K562 (cell line): ENCODE results near the gene MLH1. TPM values are rescaled to one million over a fixed set of nuclear protein-coding genes. Genes with fewer than 3 reads are reported as not detected.

ENCODE experiments used
- CBFA2T3 ChIP-seq: fragments of 450-650 bp; IDR thresholded peaks from 2 replicates; pipeline ENCODE4 v1.6.1; 2017
- CHD1 ChIP-seq: fragments of 200-600 bp; sonication (generic); IDR thresholded peaks from one replicate; pipeline ENCODE4 v1.6.1; 2012; ENCODE audit warnings: mild to moderate bottlenecking, moderate library complexity, low read length, inconsistent platforms
- FOXJ2 ChIP-seq: fragments of 200-800 bp; sonication (Bioruptor generic); IDR thresholded peaks from 2 replicates; pipeline ENCODE4 v1.6.1; 2016; ENCODE audit warnings: missing genetic modification characterization, missing compliant biosample characterization
- HMGN3 ChIP-seq: IDR thresholded peaks from 2 replicates; pipeline ENCODE4 v1.6.1; 2011; ENCODE audit warnings: borderline replicate concordance, low read depth, mild to moderate bottlenecking, mixed read lengths, low read length; ENCODE audit not compliant: insufficient read length; ENCODE audit errors: extremely low read depth
- MAFF ChIP-seq: IDR thresholded peaks from 2 replicates; pipeline ENCODE4 v1.6.1; 2012; ENCODE audit warnings: low read length, improper control_type of control experiment
- NFE2 ChIP-seq: IDR thresholded peaks from 2 replicates; pipeline ENCODE4 v1.6.1; 2014; ENCODE audit warnings: antibody characterized with exemption, low read depth
- SAP30 ChIP-seq: fragments of 200-600 bp; sonication (generic); IDR thresholded peaks from 2 replicates; pipeline ENCODE4 v1.6.1; 2012; ENCODE audit warnings: borderline replicate concordance, low read depth, mild to moderate bottlenecking, moderate library complexity, low read length, control low read depth, inconsistent platforms; ENCODE audit not compliant: insufficient read depth, poor library complexity, severe bottlenecking
- SMARCA5 ChIP-seq: fragments of 450-650 bp; IDR thresholded peaks from 2 replicates; pipeline ENCODE4 v1.6.1; 2016
- TBL1XR1 ChIP-seq, 2 experiments: IDR thresholded peaks; 2 replicates each; pipeline ENCODE4 v1.6.1; 2012; ENCODE audit warnings: improper control_type of control experiment in 2 of 2, low read length in 2 of 2, mild to moderate bottlenecking in 1 of 2
- polyA plus RNA-seq, 8 experiments: library from polyadenylated mRNA; depleted of rRNA in 4 of 8; stranded (reverse) in 5 of 8; unstranded in 3 of 8; fragments of >200 nt; fragmentation: Nextera tagmentation in 2 of 8; fragmentation: Illumina TruSeq in 1 of 8; extraction: Ambion mirVana in 2 of 8; extraction: Trizol in 1 of 8; gene quantifications; 2 replicates each; pipeline versions ENCODE4 v1.2.1 to v1.2.3, GENCODE V29; 2011 to 2014; ENCODE audit warnings: inconsistent platforms in 1 of 8, missing spikeins in 1 of 8
- total RNA-seq, 7 experiments: library from RNA; depleted of rRNA in 6 of 7; stranded (reverse); fragments of >200 nt in 6 of 7; fragmentation: Illumina TruSeq in 2 of 7; extraction: Trizol in 2 of 7; gene quantifications; 2 replicates each; pipeline versions ENCODE4 v1.2.1 to v1.2.3, GENCODE V29; 2011 to 2021; ENCODE audit warnings: low replicate concordance in 1 of 7
- TF ChIP-seq, protein P1 (sequence below): fragments of 450-650 bp; IDR thresholded peaks from 2 replicates; pipeline ENCODE4 v1.6.1; 2017; ENCODE audit warnings: antibody characterized with exemption, mild to moderate bottlenecking
- TF ChIP-seq, protein P2 (sequence below): sonication (generic); IDR thresholded peaks from 2 replicates; pipeline ENCODE4 v1.6.1; 2016
- TF ChIP-seq, protein P3 (sequence below): fragments of 450-650 bp; IDR thresholded peaks from 2 replicates; pipeline ENCODE4 v1.6.1; 2016; ENCODE audit warnings: missing biosample characterization, missing genetic modification characterization

MLH1 gene
- total and polyA plus RNA-seq, 9 of the 15 experiments (the other 6 are each of a cell fraction or from before 2014, with no cell fraction given), result 76.4 to 155 (median 117) TPM

DNA sequence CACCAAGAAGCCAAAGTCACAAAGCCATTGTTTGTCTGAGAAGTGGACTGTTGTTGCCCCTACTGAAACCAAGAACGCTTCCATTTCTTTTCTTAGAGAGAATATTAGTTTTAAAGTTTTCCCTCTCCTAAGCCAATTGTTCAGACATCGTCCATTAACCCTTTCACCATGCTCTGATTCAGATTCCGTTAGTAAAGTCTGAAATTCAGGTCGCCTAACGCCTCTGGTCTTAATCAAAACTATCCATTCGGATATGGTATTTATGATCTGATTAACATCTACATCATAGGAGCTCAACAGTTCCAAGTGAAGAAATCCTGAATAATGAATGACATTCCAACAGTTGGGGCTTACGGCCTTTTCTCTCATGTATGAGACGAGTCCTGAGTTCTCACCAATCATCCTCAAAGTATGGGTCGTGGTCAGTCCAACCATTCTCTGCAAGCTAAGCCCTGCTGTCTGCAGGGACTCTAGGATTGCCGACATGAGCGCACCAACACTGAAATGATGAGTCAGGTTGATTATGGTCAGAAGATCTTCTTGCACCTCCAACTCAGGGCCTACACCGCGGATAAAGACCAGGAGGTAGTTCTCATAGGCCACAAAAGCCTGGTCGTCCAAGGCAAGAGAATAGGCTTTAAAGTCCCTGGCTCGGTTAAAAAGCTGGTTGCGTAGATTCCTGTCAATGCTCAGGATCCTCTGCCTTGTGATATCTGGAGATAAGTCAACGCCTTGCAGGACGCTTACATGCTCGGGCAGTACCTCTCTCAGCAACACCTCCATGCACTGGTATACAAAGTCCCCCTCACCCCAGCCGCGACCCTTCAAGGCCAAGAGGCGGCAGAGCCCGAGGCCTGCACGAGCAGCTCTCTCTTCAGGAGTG, 1.2 kb upstream of the MLH1 start (continued):
- TF ChIP-seq, protein P1, sequence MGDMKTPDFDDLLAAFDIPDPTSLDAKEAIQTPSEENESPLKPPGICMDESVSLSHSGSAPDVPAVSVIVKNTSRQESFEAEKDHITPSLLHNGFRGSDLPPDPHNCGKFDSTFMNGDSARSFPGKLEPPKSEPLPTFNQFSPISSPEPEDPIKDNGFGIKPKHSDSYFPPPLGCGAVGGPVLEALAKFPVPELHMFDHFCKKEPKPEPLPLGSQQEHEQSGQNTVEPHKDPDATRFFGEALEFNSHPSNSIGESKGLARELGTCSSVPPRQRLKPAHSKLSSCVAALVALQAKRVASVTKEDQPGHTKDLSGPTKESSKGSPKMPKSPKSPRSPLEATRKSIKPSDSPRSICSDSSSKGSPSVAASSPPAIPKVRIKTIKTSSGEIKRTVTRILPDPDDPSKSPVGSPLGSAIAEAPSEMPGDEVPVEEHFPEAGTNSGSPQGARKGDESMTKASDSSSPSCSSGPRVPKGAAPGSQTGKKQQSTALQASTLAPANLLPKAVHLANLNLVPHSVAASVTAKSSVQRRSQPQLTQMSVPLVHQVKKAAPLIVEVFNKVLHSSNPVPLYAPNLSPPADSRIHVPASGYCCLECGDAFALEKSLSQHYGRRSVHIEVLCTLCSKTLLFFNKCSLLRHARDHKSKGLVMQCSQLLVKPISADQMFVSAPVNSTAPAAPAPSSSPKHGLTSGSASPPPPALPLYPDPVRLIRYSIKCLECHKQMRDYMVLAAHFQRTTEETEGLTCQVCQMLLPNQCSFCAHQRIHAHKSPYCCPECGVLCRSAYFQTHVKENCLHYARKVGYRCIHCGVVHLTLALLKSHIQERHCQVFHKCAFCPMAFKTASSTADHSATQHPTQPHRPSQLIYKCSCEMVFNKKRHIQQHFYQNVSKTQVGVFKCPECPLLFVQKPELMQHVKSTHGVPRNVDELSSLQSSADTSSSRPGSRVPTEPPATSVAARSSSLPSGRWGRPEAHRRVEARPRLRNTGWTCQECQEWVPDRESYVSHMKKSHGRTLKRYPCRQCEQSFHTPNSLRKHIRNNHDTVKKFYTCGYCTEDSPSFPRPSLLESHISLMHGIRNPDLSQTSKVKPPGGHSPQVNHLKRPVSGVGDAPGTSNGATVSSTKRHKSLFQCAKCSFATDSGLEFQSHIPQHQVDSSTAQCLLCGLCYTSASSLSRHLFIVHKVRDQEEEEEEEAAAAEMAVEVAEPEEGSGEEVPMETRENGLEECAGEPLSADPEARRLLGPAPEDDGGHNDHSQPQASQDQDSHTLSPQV, result 0 out of 2 replicates have a peak, but pooled peaks have one; percentile 87
- TF ChIP-seq, protein P2, sequence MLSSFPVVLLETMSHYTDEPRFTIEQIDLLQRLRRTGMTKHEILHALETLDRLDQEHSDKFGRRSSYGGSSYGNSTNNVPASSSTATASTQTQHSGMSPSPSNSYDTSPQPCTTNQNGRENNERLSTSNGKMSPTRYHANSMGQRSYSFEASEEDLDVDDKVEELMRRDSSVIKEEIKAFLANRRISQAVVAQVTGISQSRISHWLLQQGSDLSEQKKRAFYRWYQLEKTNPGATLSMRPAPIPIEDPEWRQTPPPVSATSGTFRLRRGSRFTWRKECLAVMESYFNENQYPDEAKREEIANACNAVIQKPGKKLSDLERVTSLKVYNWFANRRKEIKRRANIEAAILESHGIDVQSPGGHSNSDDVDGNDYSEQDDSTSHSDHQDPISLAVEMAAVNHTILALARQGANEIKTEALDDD, result 0 out of 2 replicates have a peak, but pooled peaks have one; percentile 9
- TF ChIP-seq, protein P3, sequence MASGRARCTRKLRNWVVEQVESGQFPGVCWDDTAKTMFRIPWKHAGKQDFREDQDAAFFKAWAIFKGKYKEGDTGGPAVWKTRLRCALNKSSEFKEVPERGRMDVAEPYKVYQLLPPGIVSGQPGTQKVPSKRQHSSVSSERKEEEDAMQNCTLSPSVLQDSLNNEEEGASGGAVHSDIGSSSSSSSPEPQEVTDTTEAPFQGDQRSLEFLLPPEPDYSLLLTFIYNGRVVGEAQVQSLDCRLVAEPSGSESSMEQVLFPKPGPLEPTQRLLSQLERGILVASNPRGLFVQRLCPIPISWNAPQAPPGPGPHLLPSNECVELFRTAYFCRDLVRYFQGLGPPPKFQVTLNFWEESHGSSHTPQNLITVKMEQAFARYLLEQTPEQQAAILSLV, result 0 out of 2 replicates have a peak, but pooled peaks have one; percentile 9
- peak; percentile 16; the same call in 1 of the 2 replicates for TF ChIP-seq CBFA2T3
- no peak for TF ChIP-seq FOXJ2 (tag)
- peak; percentile 86 for TF ChIP-seq NFE2
- TF ChIP-seq MAFF, result peak; percentile 89
- TF ChIP-seq SMARCA5, result no peak
- TF ChIP-seq CHD1, result peak; percentile 61
- peak; percentile 30 for TF ChIP-seq SAP30
- no peak for TF ChIP-seq HMGN3
- 0 out of 4 replicates have a peak, but pooled peaks of 1 of the 2 experiments have one; percentile 31 for TF ChIP-seq TBL1XR1 (IDR thresholded peaks at IDR 0.05; ENCODE audit: low read length in 2 of 2)
